Lower lobe of right lung (tissue), 2 donors: ENCODE data around the gene WNK1. TPM values are rescaled to one million over a fixed set of nuclear protein-coding genes. Genes with fewer than 3 reads are reported as not detected.

Experiments
- ATAC-seq, 2 donors: fragments of 200-7000 bp; cut with Tn5 transposase; one replicate each; pipeline ENCODE4 v1.9.1; 2020 to 2022; ENCODE audit warnings: mild to moderate bottlenecking in 2 of 2, moderate library complexity in 2 of 2
- DNase-seq: peaks from one replicate; pipeline ENCODE4 v3.0.0-alpha.2; 2020
- H3K27ac ChIP-seq: fragments of 200-600 bp; one replicate; pipeline ENCODE4 v1.8.0; 2022
- H3K27me3 ChIP-seq: fragments of 200-600 bp; one replicate; pipeline ENCODE4 v1.8.0; 2022; ENCODE audit warnings: low read depth
- H3K36me3 ChIP-seq: fragments of 200-600 bp; one replicate; pipeline ENCODE4 v1.8.0; 2022; ENCODE audit warnings: mild to moderate bottlenecking
- H3K4me1 ChIP-seq: fragments of 200-600 bp; one replicate; pipeline ENCODE4 v1.8.0; 2022
- H3K4me3 ChIP-seq: fragments of 200-600 bp; one replicate; pipeline ENCODE4 v1.8.0; 2022; ENCODE audit warnings: mild to moderate bottlenecking
- H3K9me3 ChIP-seq: fragments of 200-600 bp; one replicate; pipeline ENCODE4 v1.8.0; 2022
- CTCF ChIP-seq: fragments of 200-600 bp; IDR thresholded peaks from one replicate; pipeline ENCODE4 v1.8.0; 2022; ENCODE audit warnings: antibody characterized with exemption, mild to moderate bottlenecking
- intact Hi-C: fragments of 100-400 bp; cut with DNase I; formaldehyde crosslinking; loops from one replicate; pipeline ENCODE4 v1.11.0; 2022
- total RNA-seq: library from RNA; stranded (reverse); fragmentation: NEBNext Ultra II Directional; extraction: Animal tissue kit (Norgen Biotek cat#: 25700); gene quantifications from one replicate; pipeline ENCODE4 v1.2.1, GENCODE V29; 2021
- donor health status: DM: no; HTN: yes; CAD: no; lungs with severe emphysema.

The WNK1 gene
- total RNA-seq, 1 donor from 2014 or later: 206 TPM

GRCh38 chr12:725076-725475 lies 27.3 kb upstream of the WNK1 start:
- intact Hi-C loops: no loop called here
- H3K4me1 ChIP-seq: no peaks in the 10 kb centered on the region
- H3K27ac ChIP-seq: no peak overlapping the region
- no peak overlapping the region for H3K4me3 ChIP-seq
- ATAC-seq (no peak), DNase-seq (no peak)
- no peaks in the 10 kb centered on the region for H3K27me3 ChIP-seq
- H3K9me3 ChIP-seq: no peaks in the 10 kb centered on the region
- no peaks in the 10 kb centered on the region for H3K36me3 ChIP-seq
- TF ChIP-seq CTCF: no peak

DNA sequence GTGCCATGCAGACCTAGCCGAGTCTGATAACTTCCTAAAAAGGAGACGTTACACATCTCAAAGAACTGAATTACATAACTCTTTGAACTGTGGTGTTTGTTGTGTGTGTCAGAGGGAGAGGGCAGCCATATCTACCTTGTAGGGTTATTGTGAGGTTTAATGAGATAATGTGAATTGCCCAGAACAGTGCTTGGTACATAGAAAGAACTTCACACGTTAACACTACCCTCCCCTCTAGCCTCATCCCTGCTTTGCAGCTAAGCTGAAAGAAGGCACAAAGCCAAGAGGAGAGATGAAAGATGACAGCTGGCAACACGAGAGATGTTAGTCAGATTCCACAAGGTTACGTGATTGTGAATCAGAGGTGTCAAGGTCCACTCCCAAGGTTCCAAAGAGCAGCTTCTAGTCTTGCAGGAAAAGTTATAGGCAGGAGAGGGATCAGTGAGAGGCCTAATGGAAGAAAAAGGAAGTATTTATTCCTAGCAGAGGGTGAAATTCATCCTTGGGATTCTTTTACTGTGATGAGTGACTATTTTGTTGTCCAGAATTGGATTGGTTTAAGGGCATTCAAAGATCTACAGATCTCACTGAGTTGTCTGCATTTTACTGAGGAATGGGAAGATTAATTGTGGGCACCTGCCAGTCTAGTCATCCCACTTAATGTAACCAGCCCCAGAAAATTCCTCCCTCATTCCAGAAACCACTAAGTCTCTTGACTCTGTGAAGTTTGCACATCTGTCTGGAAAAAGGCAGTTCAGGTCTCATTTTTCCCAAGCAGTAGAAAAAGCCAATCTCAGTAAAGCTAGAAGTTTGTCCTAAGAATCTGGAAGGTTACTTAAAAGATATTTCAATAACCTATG lies 25.9 kb upstream of the WNK1 start:
- H3K36me3 ChIP-seq: no peaks in the 10 kb centered on the region
- ATAC-seq (peak; percentile 32 to 48), DNase-seq (no peak)
- no peak overlapping the region for H3K4me3 ChIP-seq
- intact Hi-C loops: no loop called here
- no peaks in the 10 kb centered on the region for H3K9me3 ChIP-seq
- no peaks in the 10 kb centered on the region for H3K4me1 ChIP-seq
- H3K27me3 ChIP-seq: no peaks in the 10 kb centered on the region
- H3K27ac ChIP-seq: no peak overlapping the region
- TF ChIP-seq CTCF: no peak

DNA sequence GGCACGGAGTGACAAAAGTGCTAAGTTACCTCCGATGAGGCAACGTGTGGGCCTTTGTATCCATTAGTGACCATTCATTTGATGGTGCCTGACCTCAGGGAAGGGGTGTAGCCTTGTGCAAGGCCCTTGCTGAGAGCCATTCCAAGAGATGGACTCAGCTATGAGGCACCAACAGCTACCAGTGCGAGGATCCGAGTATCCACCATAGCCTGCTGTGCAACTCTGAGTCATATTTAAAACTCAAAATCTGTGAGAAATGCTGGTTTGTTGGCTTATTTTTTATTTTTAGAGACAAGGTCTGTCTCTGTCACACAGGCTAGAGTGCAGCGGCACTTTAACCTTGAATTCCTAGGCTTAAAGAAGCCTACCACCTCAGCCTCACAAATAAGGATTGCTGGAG lies 25.1 kb upstream of the WNK1 start:
- no peak for DNase-seq
- intact Hi-C loops: no loop called here
- no peaks in the 10 kb centered on the region for H3K4me1 ChIP-seq
- ATAC-seq: no peak
- H3K9me3 ChIP-seq: no peaks in the 10 kb centered on the region
- no peak for TF ChIP-seq CTCF
- H3K27me3 ChIP-seq: no peaks in the 10 kb centered on the region
- H3K4me3 ChIP-seq: no peak overlapping the region
- no peak overlapping the region for H3K27ac ChIP-seq
- H3K36me3 ChIP-seq: no peaks in the 10 kb centered on the region

DNA sequence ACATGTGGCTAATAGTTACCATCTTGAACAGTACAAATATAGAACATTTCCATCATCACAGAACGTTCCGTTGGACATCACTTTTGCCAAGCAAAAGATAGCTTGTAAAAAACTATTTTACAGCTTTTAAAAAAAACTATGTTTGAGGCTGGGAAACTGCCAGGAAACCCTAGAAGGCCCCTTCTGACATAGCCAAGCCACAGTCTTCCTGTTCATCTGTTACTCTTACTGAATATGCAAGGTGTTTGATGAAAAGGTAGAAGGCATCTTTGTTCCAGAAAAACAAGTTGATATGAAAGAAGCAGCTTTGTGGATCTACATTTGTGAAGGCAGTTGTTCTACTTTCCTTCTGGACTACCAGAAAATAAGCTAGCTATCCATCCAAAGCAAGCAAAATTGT lies 23.6 kb upstream of the WNK1 start:
- Histone ChIP-seq H3K9me3 (no peaks in the 10 kb centered on the region), H3K27ac (no peak overlapping the region), H3K36me3 (no peaks in the 10 kb centered on the region), H3K4me3 (no peak overlapping the region), H3K4me1 (no peaks in the 10 kb centered on the region), H3K27me3 (no peaks in the 10 kb centered on the region)
- TF ChIP-seq CTCF: no peak
- intact Hi-C loops: no loop called here
- DNase-seq (no peak), ATAC-seq (no peak)

- H3K4me3 ChIP-seq: no peak overlapping the region
- H3K36me3 ChIP-seq: no peaks in the 10 kb centered on the region
- H3K27ac ChIP-seq: no peak overlapping the region
- no peak for DNase-seq
- H3K9me3 ChIP-seq: no peaks in the 10 kb centered on the region
- intact Hi-C loops: no loop called here
- TF ChIP-seq CTCF: no peak
- no peaks in the 10 kb centered on the region for H3K4me1 ChIP-seq
- no peaks in the 10 kb centered on the region for H3K27me3 ChIP-seq
- ATAC-seq: no peak
These were observed 23.2 kb upstream of the WNK1 start for GRCh38 chr12:729221-729620.
